IPS-NIHi11 (cell line): Measurements from ENCODE around the gene TMEM120A.
A peak's percentile ranks its signal among the peaks of the same experiment; 100 is the strongest.

Experiments
- DNase-seq: peaks from one replicate; pipeline ENCODE4 v3.0.0; 2012; ENCODE audit warnings: mixed read lengths, low spot score

The TMEM120A gene

GRCh38 chr7:75957021-75957736 is 37.2 kb downstream of the TMEM120A start:
- DNase-seq, result no peak

DNA sequence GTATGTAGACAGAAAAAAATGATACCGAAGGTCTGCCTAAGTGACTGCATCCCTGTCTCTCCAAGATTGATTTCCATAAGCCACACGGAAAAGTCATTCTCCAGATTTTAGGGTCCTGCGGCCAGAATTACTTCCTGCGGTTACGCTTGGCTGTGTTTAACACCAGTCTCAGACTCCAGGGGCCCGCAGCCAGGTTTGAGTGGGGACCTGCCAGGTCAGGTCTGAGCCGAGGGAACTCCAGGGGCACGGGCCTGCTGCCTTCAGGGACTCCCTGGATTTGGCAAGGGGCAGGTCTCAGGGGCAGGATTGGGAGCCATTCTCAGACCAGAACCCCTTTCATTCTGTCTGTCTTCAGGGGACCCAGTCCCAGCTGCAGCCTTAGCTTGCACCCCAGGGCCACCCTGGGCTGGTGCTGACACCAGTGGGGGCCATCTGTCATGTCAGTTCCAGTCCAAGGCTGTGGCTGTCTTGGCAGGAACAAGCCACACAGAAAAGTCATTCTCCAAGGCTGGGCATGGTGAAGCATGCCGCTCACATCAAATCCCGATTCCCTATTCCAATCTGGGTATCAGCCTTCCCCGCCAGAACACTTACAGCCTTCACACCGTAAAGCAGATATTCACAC is 39.0 kb downstream of the TMEM120A start:
- no peak for DNase-seq

GRCh38 chr7:75953931-75954330 is 40.5 kb downstream of the TMEM120A start:
- no peak for DNase-seq

GRCh38 chr7:75953431-75953830 is 41.0 kb downstream of the TMEM120A start:
- no peak for DNase-seq

DNA sequence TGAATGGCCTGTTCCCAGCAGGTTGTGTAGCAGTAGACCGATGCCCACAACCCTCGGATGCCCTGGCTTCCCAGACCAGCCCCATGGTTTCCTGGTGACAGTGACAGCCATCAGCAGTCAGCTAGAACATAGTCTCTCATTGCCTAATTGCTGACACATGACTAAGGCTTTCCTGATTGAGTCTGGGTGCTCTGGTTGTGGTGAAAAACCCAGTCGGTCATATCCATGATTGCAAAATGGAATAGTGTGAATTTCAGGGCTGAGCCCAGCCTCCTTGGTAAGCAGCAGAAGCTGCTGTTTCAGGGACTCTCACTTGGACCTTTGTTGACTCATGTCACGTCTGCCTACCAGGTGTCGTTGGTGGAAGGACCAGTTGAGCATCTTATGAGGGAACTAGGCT is 42.9 kb downstream of the TMEM120A start:
- no peak for DNase-seq

DNA sequence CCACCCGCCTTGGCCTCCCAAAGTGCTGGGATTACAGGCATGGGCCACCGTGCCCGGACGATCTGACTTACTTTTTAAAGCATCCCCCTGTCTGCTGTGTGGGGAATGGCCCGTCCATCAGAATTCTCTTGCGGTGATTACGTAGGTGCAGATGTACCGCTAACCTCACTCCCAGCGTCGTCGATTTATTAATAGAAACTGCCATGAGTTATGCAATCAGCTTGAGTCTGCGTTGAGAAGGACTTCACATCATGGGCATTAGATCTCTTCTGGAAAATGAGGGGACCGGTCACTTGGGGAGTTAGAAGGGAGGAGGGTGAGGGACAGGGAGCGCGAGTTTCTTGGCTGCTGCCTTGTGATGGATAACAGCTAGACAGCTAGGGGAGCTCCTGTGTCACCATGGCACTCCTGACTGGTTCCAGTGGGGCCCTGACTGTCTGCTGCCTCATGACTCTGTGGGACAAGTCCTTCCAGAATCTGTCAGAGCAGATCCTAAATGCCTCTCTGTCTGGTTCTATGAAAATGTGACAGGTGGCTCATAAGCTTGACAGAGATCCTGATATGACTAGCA is 44.2 kb downstream of the TMEM120A start:
- DNase-seq, result no peak

DNA sequence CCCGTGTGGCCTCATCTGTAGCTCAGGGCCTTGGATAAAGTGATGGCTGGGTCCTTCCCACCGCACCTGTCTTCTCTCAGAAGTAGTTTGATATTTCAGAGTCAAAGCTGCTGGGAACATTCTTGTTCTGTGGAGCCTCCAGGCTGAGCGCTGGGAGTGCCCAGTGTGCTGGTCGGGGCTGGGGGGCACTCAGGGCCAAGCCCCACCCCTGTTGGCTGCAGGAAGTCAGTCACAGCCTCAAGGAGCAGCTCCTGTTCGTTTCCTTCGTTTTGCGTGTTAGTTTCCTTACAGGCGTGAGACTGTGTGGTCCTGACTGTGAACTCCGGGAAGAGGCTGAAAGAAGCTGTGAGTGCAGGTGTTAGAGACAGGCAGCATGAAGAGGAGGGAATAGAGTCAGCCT is 46.2 kb downstream of the TMEM120A start:
- DNase-seq, result no peak

DNA sequence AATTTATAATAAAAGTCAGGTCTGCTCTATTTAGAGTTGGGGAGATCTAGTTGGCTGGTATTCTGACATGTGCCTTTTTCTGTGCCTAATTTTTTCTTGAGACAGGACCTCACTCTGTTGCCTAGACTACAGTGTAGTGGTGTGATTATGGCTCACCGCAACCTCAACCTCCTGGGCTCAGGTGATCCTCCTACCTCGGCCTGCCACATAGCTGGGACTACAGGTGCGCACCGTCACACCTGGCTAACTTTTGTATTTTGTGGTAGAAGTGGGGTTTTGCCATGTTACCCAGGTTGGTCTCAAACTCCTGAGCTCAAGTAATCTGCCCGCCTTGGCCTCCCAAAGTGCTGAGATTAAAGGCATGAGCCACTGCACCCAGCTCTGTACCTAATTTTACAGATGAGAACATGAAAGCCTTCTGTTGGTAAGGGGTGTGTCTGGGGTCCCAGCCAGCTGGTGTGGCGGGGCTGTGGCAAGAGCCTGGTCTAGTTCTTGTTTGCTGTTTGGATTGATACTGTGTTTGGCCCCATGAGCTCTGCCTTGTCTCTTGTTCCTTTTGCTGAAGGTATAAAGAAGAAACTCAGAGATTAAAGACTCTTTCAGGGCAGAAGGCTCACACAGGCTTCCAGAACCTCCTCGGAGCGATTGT is 48.1 kb downstream of the TMEM120A start:
- no peak for DNase-seq

- DNase-seq, result no peak
These were observed 48.9 kb downstream of the TMEM120A start for GRCh38 chr7:75945297-75946168.

DNA sequence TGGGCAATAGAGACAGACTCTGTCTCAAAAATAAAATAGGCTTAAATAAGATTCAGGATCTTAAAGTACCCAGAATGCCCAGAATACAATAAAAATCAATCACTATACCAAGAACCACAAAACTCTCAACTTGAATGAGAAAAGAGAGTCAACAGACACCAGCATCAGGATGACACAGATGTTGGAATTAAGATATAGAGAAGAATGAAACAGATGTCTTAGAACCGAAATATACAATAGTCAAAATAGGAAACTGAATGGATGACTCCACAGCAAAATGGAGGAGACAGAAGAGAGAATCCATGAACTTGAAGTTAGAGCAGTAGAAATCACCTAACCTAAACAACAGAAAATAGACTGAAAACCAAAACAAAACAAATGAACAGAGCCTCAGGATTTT is 49.9 kb downstream of the TMEM120A start:
- no peak for DNase-seq

DNA sequence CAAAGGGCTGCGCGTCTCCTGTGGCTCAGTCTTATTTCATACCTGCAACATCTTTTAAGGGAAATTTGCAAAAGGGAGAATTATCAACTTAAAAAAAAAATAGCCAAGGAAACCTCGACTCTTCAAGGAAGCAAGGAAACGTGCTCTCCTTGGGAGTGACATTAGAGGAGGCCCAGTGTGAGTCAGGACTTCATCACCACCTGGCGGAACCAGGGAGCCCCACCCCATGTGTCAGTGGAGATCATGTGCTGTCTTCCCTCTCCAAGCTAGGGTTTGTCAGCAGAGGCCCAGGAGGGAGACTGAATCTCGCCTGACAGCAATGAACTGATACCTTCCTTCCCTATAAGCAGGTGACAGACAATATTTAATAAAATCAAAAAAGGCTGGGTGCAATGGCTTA is 50.5 kb downstream of the TMEM120A start:
- DNase-seq, result no peak

- no peak for DNase-seq
These were observed 55.5 kb downstream of the TMEM120A start for GRCh38 chr7:75938921-75939320.

DNA sequence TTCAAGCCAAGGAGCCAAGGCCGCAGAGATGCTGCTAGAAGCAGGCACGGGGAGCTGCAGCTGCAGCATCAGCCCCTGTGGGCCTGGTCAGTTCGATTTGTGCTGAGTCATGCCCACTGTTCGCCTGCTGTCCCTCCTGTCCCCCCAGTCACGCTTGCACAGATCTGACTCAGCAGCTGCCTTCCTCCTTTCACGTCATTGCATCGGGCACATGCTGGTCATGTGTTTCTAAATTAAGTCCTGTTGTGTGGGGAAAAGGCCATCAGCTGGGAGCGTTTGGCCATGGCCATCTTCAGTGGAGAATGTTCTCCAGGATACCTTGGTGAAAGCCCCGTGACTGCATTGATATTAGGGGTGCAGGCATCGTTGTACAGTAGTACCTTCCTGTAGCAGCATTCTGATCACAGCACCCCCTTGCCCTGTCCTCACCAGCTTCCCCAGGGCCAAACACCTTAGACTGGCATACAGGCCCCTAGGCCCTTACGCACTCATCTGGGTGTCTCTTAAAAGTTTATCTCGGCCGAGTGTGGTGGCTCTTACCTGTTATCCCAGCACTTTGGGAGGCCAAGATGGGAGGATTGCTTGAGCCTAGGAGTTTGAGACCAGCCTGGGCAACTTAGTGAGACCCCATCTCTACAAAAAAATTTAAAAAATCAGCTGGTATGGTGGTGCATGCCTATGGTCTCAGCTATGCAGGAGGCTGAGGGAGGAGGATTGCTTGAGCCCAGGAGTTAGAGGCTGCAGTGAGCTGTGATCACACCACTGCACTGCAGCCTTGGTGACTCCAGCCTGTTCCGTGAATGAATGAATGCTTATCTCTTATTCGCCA is 56.2 kb downstream of the TMEM120A start:
- peak; percentile 35 for DNase-seq
